SK-N-MC (cell line): ENCODE data around the gene GJA5.

Source experiments
- EZH2 ChIP-seq: fragments of 200-600 bp; sonication (generic); IDR thresholded peaks from one replicate; pipeline ENCODE4 v1.6.1; 2017; ENCODE audit warnings: antibody characterized with exemption
- POLR2AphosphoS5 ChIP-seq: IDR thresholded peaks from 2 replicates; pipeline ENCODE4 v1.6.1; 2012; ENCODE audit warnings: mild to moderate bottlenecking, low read depth, low read length, borderline replicate concordance

GRCh38 chr1:147721716-147722115, 38.7 kb downstream of the GJA5 start:
- TF ChIP-seq EZH2 (no peak), POLR2AphosphoS5 (no peak)
